IMR-90 (cell line): ENCODE data around the gene PSMB3. TPM values are rescaled to one million over a fixed set of nuclear protein-coding genes. Genes with fewer than 3 reads are reported as not detected.
A peak's percentile ranks its signal among the peaks of the same experiment; 100 is the strongest.

Experiments
- ATAC-seq: fragments of 200-7000 bp; cut with Tn5 transposase; 2 replicates; pipeline ENCODE4 v1.9.1; 2020; ENCODE audit warnings: low read depth, mild to moderate bottlenecking, moderate library complexity
- BruUV-seq: library from RNA; stranded (reverse); fragments of 400-500 nt; replicated peaks from 2 replicates; lab custom pipeline; 2021; lab: Mats Ljungman, UMichigan
- CTCF ChIA-PET: fragments of 300-600 bp; formaldehyde crosslinking; extraction: SDS; loops from one replicate; lab custom pipeline; 2021; ENCODE audit warnings: antibody characterized with exemption; lab: Yijun Ruan, JAX
- POLR2A ChIA-PET: fragments of 300-600 bp; sonication (Branson Sonifier 250); formaldehyde crosslinking; loops from one replicate; lab custom pipeline; 2022; ENCODE audit warnings: antibody characterized with exemption; ENCODE audit not compliant: unreplicated experiment; lab: Charles Lee
- DNase-seq: peaks from one replicate; pipeline ENCODE4 v3.0.0; 2013
- H2AFZ ChIP-seq: replicated peaks from 2 replicates; pipeline ENCODE3; 2013; ENCODE audit warnings: low read length, mild to moderate bottlenecking; ENCODE audit not compliant: poor library complexity
- H2AK5ac ChIP-seq: 2 replicates; pipeline ENCODE4 v1.6.1; 2013; ENCODE audit warnings: low read depth, low read length, inconsistent platforms
- H2AK9ac ChIP-seq: replicated peaks from 2 replicates; pipeline ENCODE3; 2013; ENCODE audit warnings: mild to moderate bottlenecking, low read depth, low read length, moderate library complexity; ENCODE audit not compliant: poor library complexity
- H2BK120ac ChIP-seq: 2 replicates; pipeline ENCODE4 v1.6.1; 2013; ENCODE audit warnings: low read depth, low read length, inconsistent platforms
- H2BK15ac ChIP-seq: 3 replicates; pipeline ENCODE4 v1.6.1; 2013; ENCODE audit warnings: low read depth, low read length, inconsistent platforms
- H2BK20ac ChIP-seq: 2 replicates; pipeline ENCODE4 v1.6.1; 2013; ENCODE audit warnings: low read depth, mild to moderate bottlenecking, inconsistent platforms, low read length, moderate library complexity
- H2BK5ac ChIP-seq: 2 replicates; pipeline ENCODE4 v1.6.1; 2013; ENCODE audit warnings: mild to moderate bottlenecking, low read depth, low read length, inconsistent platforms; ENCODE audit not compliant: poor library complexity, severe bottlenecking
- H3K14ac ChIP-seq: replicated peaks from 2 replicates; pipeline ENCODE4 v1.6.1; 2013; ENCODE audit warnings: low read depth, low read length, inconsistent platforms
- H3K18ac ChIP-seq: 2 replicates; pipeline ENCODE4 v1.6.1; 2013; ENCODE audit warnings: low read depth, low read length, control low read depth
- H3K23ac ChIP-seq: 2 replicates; pipeline ENCODE4 v1.6.1; 2013; ENCODE audit warnings: low read depth, low read length, inconsistent platforms
- H3K27ac ChIP-seq: 2 replicates; pipeline ENCODE4 v1.5.1; 2013; ENCODE audit warnings: mild to moderate bottlenecking, control low read depth, low read length; ENCODE audit not compliant: insufficient read depth
- H3K27me3 ChIP-seq: 2 replicates; pipeline ENCODE4 v1.6.1; 2013; ENCODE audit warnings: low read length; ENCODE audit not compliant: control insufficient read depth, insufficient read depth
- H3K36me3 ChIP-seq: 2 replicates; pipeline ENCODE4 v1.6.1; 2013; ENCODE audit warnings: low read length, mixed read lengths; ENCODE audit not compliant: control insufficient read depth, insufficient read depth
- H3K4ac ChIP-seq: 2 replicates; pipeline ENCODE4 v1.6.1; 2013; ENCODE audit warnings: low read depth, low read length, inconsistent platforms
- H3K4me1 ChIP-seq: 2 replicates; pipeline ENCODE4 v1.6.1; 2013; ENCODE audit warnings: low read length, mixed read lengths; ENCODE audit not compliant: control insufficient read depth, insufficient read depth
- H3K4me2 ChIP-seq: 2 replicates; pipeline ENCODE4 v1.6.1; 2013; ENCODE audit warnings: low read depth, mild to moderate bottlenecking, control low read depth, low read length, moderate library complexity
- H3K4me3 ChIP-seq: 2 replicates; pipeline ENCODE4 v1.5.1; 2013; ENCODE audit warnings: low read depth, mild to moderate bottlenecking, control low read depth, low read length, moderate library complexity; ENCODE audit not compliant: insufficient read depth
- H3K56ac ChIP-seq: 2 replicates; pipeline ENCODE4 v1.6.1; 2013; ENCODE audit warnings: low read length, inconsistent platforms; ENCODE audit not compliant: insufficient read depth; ENCODE audit errors: extremely low read depth
- H3K79me1 ChIP-seq, 2 experiments: 2 replicates each; pipeline ENCODE4 v1.6.1; 2013; ENCODE audit warnings: low read length in 2 of 2, inconsistent platforms in 1 of 2, low read depth in 1 of 2
- H3K9ac ChIP-seq: 2 replicates; pipeline ENCODE4 v1.6.1; 2013; ENCODE audit warnings: low read depth, low read length, control low read depth
- H3K9me1 ChIP-seq: 2 replicates; pipeline ENCODE4 v1.6.1; 2013; ENCODE audit warnings: low read length, inconsistent platforms; ENCODE audit not compliant: insufficient read depth
- H3K9me3 ChIP-seq: 2 replicates; pipeline ENCODE4 v1.6.1; 2013; ENCODE audit warnings: low read length; ENCODE audit not compliant: control insufficient read depth, insufficient read depth
- H4K20me1 ChIP-seq: 2 replicates; pipeline ENCODE4 v1.6.1; 2013; ENCODE audit warnings: low read length, inconsistent platforms; ENCODE audit not compliant: insufficient read depth
- H4K5ac ChIP-seq: 2 replicates; pipeline ENCODE4 v1.6.1; 2013; ENCODE audit warnings: mild to moderate bottlenecking, low read depth, low read length, control low read depth
- H4K8ac ChIP-seq, 2 experiments: 2 replicates each; pipeline ENCODE4 v1.6.1; 2013; ENCODE audit warnings: low read depth in 2 of 2, low read length in 2 of 2, control low read depth in 1 of 2, inconsistent platforms in 1 of 2
- H4K91ac ChIP-seq: 2 replicates; pipeline ENCODE4 v1.6.1; 2013; ENCODE audit warnings: low read depth, low read length, inconsistent platforms; ENCODE audit not compliant: insufficient read depth
- BHLHE40 ChIP-seq: fragments of 150-350 bp; IDR thresholded peaks from 2 replicates; pipeline ENCODE4 v1.6.1; 2016; ENCODE audit warnings: mild to moderate bottlenecking, low read depth, low read length
- MAFK ChIP-seq: IDR thresholded peaks from 2 replicates; pipeline ENCODE4 v1.6.1; 2012; ENCODE audit warnings: low read depth, low read length, improper control_type of control experiment
- MAZ ChIP-seq: IDR thresholded peaks from 2 replicates; pipeline ENCODE4 v1.6.1; 2012; ENCODE audit warnings: low read depth, mild to moderate bottlenecking, low read length, improper control_type of control experiment, moderate library complexity, borderline replicate concordance
- SMC3 ChIP-seq: fragments of 150-350 bp; IDR thresholded peaks from 2 replicates; pipeline ENCODE4 v1.6.1; 2016; ENCODE audit warnings: low read depth, mild to moderate bottlenecking, antibody characterized with exemption, low read length, moderate library complexity
- WGBS, 2 experiments: methylation state at CpG; one replicate each; pipeline versions ENCODE4 v1.1.5 to v1.1.7; 2013; ENCODE audit warnings: missing lambda C conversion rate in 2 of 2; ENCODE audit not compliant: insufficient read length in 1 of 2; ENCODE audit errors: extremely low coverage in 2 of 2; 5-methylcytosine and 5-hydroxymethylcytosine counted together
- dilution Hi-C: fragments of 300-500 bp; cut with HindIII; formaldehyde crosslinking; loops from one replicate; pipeline ENCODE4 v1.14.3; 2018; ENCODE audit warnings: low sequenced_read_pairs; ENCODE audit not compliant: unreplicated experiment
- in situ Hi-C: fragments of 300-500 bp; cut with MboI; formaldehyde crosslinking; loops from 3 replicates; pipeline ENCODE4 v1.14.3; 2019; ENCODE audit warnings: low sequenced_read_pairs, inconsistent platforms, mixed read lengths
- intact Hi-C: fragments of 100-400 bp; cut with micrococcal nuclease; formaldehyde crosslinking; loops from 2 replicates; pipeline ENCODE4 v1.10.0; 2022
- polyA plus RNA-seq, 3 experiments: library from polyadenylated mRNA; depleted of rRNA; stranded (reverse); fragments of >200 nt; gene quantifications; 2 replicates each; pipeline ENCODE4 v1.2.3, GENCODE V29; 2012; ENCODE audit warnings: low replicate concordance in 1 of 3
- total RNA-seq: library from RNA; depleted of rRNA; stranded (reverse); fragments of >200 nt; gene quantifications from 2 replicates; pipeline ENCODE4 v1.2.3, GENCODE V29; 2012
- TF ChIP-seq, protein P1 (sequence below): fragments of 150-350 bp; IDR thresholded peaks from 2 replicates; pipeline ENCODE4 v1.6.1; 2017; ENCODE audit warnings: mild to moderate bottlenecking, antibody characterized with exemption, low read length, low read depth

PSMB3 gene
- total and polyA plus RNA-seq, 2 of the 4 experiments (the other 2 are of a cell fraction): 480 to 828 TPM

DNA sequence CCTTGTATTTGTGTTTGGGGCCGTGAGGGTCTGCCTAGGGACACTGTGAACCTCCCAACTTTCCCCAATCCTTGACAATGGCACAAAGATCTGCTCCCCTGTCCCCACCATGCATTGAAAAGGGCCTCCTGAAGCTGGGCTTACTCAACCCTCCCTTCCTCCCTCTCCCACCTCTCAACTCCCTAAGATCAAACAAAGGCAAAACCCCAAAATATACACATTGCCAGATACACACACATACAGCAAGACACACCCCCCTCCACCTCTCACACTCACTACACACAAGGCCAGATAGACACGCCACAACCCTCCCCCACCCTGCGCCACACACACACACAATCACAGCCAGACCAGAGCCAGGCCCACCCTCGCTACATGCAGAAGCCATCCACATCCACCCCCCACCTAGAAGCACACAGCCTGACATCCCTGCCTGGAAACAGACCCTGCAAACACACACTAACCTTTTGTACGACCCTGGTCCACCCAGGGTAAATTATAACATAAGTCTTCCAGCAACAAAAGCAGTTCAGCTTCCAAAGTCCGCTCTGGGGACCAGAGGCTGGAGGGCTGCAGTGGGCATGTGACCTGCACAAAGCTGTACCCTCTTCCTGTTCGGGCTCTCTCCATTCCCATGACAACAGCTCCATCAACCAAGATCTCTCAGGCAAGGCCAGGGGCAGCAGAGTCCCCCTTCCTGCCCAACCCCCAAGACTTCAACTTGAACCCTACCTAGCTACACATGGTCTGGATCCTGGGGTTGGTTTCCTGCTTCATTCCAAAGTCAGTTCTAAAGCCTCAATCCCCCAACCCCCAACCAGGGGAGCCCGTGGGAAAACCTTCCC is 6.3 kb upstream of the PSMB3 start:
- Histone ChIP-seq H3K27ac (no peak overlapping the region), H2BK20ac (no peak overlapping the region), H3K4me3 (peak overlapping the region; percentile 91), H2BK15ac (no peak overlapping the region), H2AFZ (no peak overlapping the region), H3K9me3 (no peaks in the 10 kb centered on the region), H3K23ac (peak overlapping the region; percentile 13; the same call in 1 of the 2 replicates), H3K4me1 (peaks cover 25% of the 10 kb centered on the region), H4K91ac (no peak overlapping the region), H3K4ac (no peak overlapping the region), H2BK120ac (no peak overlapping the region), H3K4me2 (peak overlapping the region; percentile 95), H3K9ac (peak overlapping the region; percentile 65), H4K8ac (no peak overlapping the region), H3K27me3 (no peaks in the 10 kb centered on the region), H3K79me1 (peaks cover 5 to 60% of the 10 kb centered on the region in 2 experiments), H3K56ac (no peak overlapping the region), H3K18ac (no peak overlapping the region), H2BK5ac (no peak overlapping the region), H3K36me3 (no peaks in the 10 kb centered on the region), H3K14ac (0 out of 2 replicates have a peak overlapping the region, but pooled peaks have one; percentile 3), H2AK9ac (peak overlapping the region; percentile 73), H3K9me1 (peaks cover 22% of the 10 kb centered on the region), H4K20me1 (peaks cover 59% of the 10 kb centered on the region), H4K5ac (no peak overlapping the region), H2AK5ac (peak overlapping the region; percentile 61; the same call in 1 of the 2 replicates)
- intact Hi-C loops (no loop called here), dilution Hi-C loops (no loop called here), in situ Hi-C loops (no loop called here)
- DNase-seq (no peak), ATAC-seq (no peak)
- ChIA-PET POLR2A (no interaction called here), CTCF (interaction anchor here (0.6 kb wide), 1 partner anchor 69 kb away, joined by 3 read pairs; no protein-coding TSS in a partner anchor)
- TSS peak; percentile 24 for BruUV-seq
- 50% methylated on average over 2 of the region's 8 CpGs; no CpG with 5 or more reads in 1 of the 2 experiments for WGBS, 2 experiments
- no peak for TF ChIP-seq MAFK
- TF ChIP-seq SMC3: no peak
- TF ChIP-seq, protein P1, sequence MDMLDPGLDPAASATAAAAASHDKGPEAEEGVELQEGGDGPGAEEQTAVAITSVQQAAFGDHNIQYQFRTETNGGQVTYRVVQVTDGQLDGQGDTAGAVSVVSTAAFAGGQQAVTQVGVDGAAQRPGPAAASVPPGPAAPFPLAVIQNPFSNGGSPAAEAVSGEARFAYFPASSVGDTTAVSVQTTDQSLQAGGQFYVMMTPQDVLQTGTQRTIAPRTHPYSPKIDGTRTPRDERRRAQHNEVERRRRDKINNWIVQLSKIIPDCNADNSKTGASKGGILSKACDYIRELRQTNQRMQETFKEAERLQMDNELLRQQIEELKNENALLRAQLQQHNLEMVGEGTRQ: peak; percentile 49; the same call in 1 of the 2 replicates
- TF ChIP-seq BHLHE40: no peak
- 0 out of 2 replicates have a peak, but pooled peaks have one; percentile 4 for TF ChIP-seq MAZ
